K562 (cell line): Measurements from ENCODE around the gene KLHL34. TPM values are rescaled to one million over a fixed set of nuclear protein-coding genes. Genes with fewer than 3 reads are reported as not detected.

ENCODE experiments used
- ATAC-seq: fragments of 200-7000 bp; cut with Tn5 transposase; 3 replicates; pipeline ENCODE4 v1.9.1; 2020; ENCODE audit warnings: moderate library complexity
- BruUV-seq: library from RNA; stranded (reverse); fragments of 400-500 nt; replicated peaks from 2 replicates; lab custom pipeline; 2021; lab: Mats Ljungman, UMichigan
- CTCF ChIA-PET: fragments of 300-600 bp; formaldehyde crosslinking; extraction: SDS; loops from one replicate; lab custom pipeline; 2021; ENCODE audit warnings: low intra/inter-chr PET ratio; lab: Yijun Ruan, JAX
- POLR2A ChIA-PET: fragments of 300-600, 350-650 bp; sonication (Branson Sonifier 250); formaldehyde crosslinking; extraction: SDS; loops from one replicate; lab custom pipeline; 2021; ENCODE audit warnings: antibody characterized with exemption, inconsistent platforms; lab: Yijun Ruan, JAX
- DNase-seq, 4 experiments: peaks; one replicate each; pipeline versions ENCODE4 v3.0.0 to v3.0.0-alpha.2; 2011 to 2018; ENCODE audit warnings: low spot score in 3 of 4, mixed read lengths in 3 of 4; ENCODE audit errors: extremely low read depth in 1 of 4
- FAIRE-seq: peaks from 2 replicates; lab custom pipeline; 2011; peaks lifted over from hg19 to GRCh38; lab: Jason Lieb, UNC
- H2AFZ ChIP-seq: 2 replicates; pipeline ENCODE4 v1.6.0; 2011; ENCODE audit warnings: low read depth, low read length, control low read depth, inconsistent platforms
- H3K27ac ChIP-seq: fragments of 200-600 bp; 3 replicates; pipeline ENCODE4 v1.8.0; 2011; ENCODE audit warnings: low read depth, mild to moderate bottlenecking, control low read depth, inconsistent platforms, low read length, moderate library complexity, mixed read lengths; ENCODE audit errors: extremely low read depth
- H3K27me3 ChIP-seq, 2 experiments: fragments of 300-600 bp in 1 of 2; 2 replicates in 1 of 2; 3 replicates in 1 of 2; pipeline versions ENCODE4 v1.6.0 to v1.8.0; 2011; ENCODE audit warnings: inconsistent platforms in 2 of 2, low read length in 2 of 2, mild to moderate bottlenecking in 1 of 2, mixed read lengths in 1 of 2, moderate library complexity in 1 of 2; ENCODE audit not compliant: control insufficient read depth in 2 of 2, insufficient read depth in 2 of 2
- H3K36me3 ChIP-seq: fragments of 300-600 bp; 3 replicates; pipeline ENCODE4 v1.8.0; 2011; ENCODE audit warnings: mild to moderate bottlenecking, low read length, inconsistent platforms; ENCODE audit not compliant: control insufficient read depth, insufficient read depth
- H3K4me1 ChIP-seq, 2 experiments: fragments of 200-600 bp in 1 of 2; replicated peaks in 1 of 2; 2 replicates in 1 of 2; 3 replicates in 1 of 2; pipeline versions ENCODE4 v1.5.1 to v1.8.0; 2011; ENCODE audit warnings: inconsistent platforms in 2 of 2, low read length in 2 of 2, mild to moderate bottlenecking in 1 of 2, mixed read lengths in 1 of 2, moderate library complexity in 1 of 2; ENCODE audit not compliant: control insufficient read depth in 2 of 2, insufficient read depth in 2 of 2
- H3K4me2 ChIP-seq: 2 replicates; pipeline ENCODE4 v1.6.1; 2011; ENCODE audit warnings: low read length, control low read depth, inconsistent platforms, mixed read lengths; ENCODE audit not compliant: insufficient read depth
- H3K4me3 ChIP-seq: fragments of 200-600 bp; sonication (generic), shearing (Covaris generic); 2 replicates; pipeline ENCODE4 v1.5.1; 2016; ENCODE audit warnings: control low read depth, inconsistent platforms
- H3K79me2 ChIP-seq: fragments of 200-600 bp; 3 replicates; pipeline ENCODE4 v1.8.0; 2011; ENCODE audit warnings: low read length, inconsistent platforms; ENCODE audit not compliant: control insufficient read depth, insufficient read depth
- H3K9ac ChIP-seq, 2 experiments: 2 replicates each; pipeline versions ENCODE4 v1.6.0 to v1.6.1; 2011; ENCODE audit warnings: low read depth in 2 of 2, low read length in 2 of 2, control low read depth in 1 of 2, inconsistent platforms in 1 of 2, mild to moderate bottlenecking in 1 of 2, mixed read lengths in 1 of 2; ENCODE audit not compliant: insufficient read depth in 1 of 2
- H3K9me1 ChIP-seq: one replicate; pipeline ENCODE4 v1.6.0; 2011; ENCODE audit warnings: inconsistent platforms, mild to moderate bottlenecking, low read length, moderate library complexity; ENCODE audit not compliant: control insufficient read depth, insufficient read depth
- H3K9me3 ChIP-seq: replicated peaks from 2 replicates; pipeline ENCODE4 v1.5.1; 2011; ENCODE audit warnings: low read depth, low read length, inconsistent platforms; ENCODE audit not compliant: control insufficient read depth, insufficient read depth
- H4K20me1 ChIP-seq: replicated peaks from 2 replicates; pipeline ENCODE4 v1.6.1; 2011; ENCODE audit warnings: low read length, inconsistent platforms, mixed read lengths; ENCODE audit not compliant: control insufficient read depth, insufficient read depth
- GTF3C2 ChIP-seq: IDR thresholded peaks from 3 replicates; pipeline ENCODE4 v1.6.1; 2011; ENCODE audit warnings: borderline replicate concordance, mild to moderate bottlenecking, moderate library complexity; ENCODE audit not compliant: insufficient read length; ENCODE audit errors: extremely low read depth
- HDAC3 ChIP-seq: fragments of 450-650 bp; IDR thresholded peaks from 2 replicates; pipeline ENCODE4 v1.6.1; 2018; ENCODE audit warnings: borderline replicate concordance, mild to moderate bottlenecking, moderate library complexity; ENCODE audit not compliant: partially characterized antibody
- HINFP ChIP-seq: fragments of 450-650 bp; conservative IDR thresholded peaks from 2 replicates; pipeline ENCODE4 v1.6.1; 2016; ENCODE audit warnings: missing genetic modification characterization, low read depth, mild to moderate bottlenecking, control low read depth, missing compliant biosample characterization
- MCM2 ChIP-seq: fragments of 450-650 bp; IDR thresholded peaks from 2 replicates; pipeline ENCODE4 v1.6.1; 2017; ENCODE audit warnings: low read depth, mild to moderate bottlenecking
- TBL1XR1 ChIP-seq, 2 experiments: IDR thresholded peaks; 2 replicates each; pipeline ENCODE4 v1.6.1; 2012; ENCODE audit warnings: improper control_type of control experiment in 2 of 2, low read length in 2 of 2, mild to moderate bottlenecking in 1 of 2
- TEAD1 ChIP-seq, 2 experiments: fragments of 450-650 bp in 1 of 2; sonication (generic) in 1 of 2; formaldehyde crosslinking; IDR thresholded peaks; 2 replicates each; pipeline versions ENCODE4 v1.4.0 to v1.8.0; 2020 to 2022; ENCODE audit warnings: mild to moderate bottlenecking in 2 of 2, missing genetic modification reagents in 1 of 2
- ZFPM2 ChIP-seq: fragments of 250-450 bp; sonication (Bioruptor Pico); IDR thresholded peaks from 2 replicates; pipeline ENCODE4 v1.5.1; 2022; ENCODE audit warnings: mild to moderate bottlenecking
- ZNF133 ChIP-seq: fragments of 250-450 bp; sonication (Bioruptor Pico); IDR thresholded peaks from 2 replicates; pipeline ENCODE4 v1.4.0; 2020; ENCODE audit warnings: mild to moderate bottlenecking
- ZNF583 ChIP-seq: fragments of 250-450 bp; sonication (Bioruptor Pico); IDR thresholded peaks from 2 replicates; pipeline ENCODE4 v1.4.0; 2020
- WGBS: fragments of 100-300 bp; shearing (Covaris generic); methylation state at CpG from one replicate; pipeline ENCODE4 v1.1.6; 2016; ENCODE audit warnings: low coverage, mixed read lengths; ENCODE audit not compliant: insufficient coverage; ENCODE audit errors: missing lambda C conversion rate; 5-methylcytosine and 5-hydroxymethylcytosine counted together
- in situ Hi-C: fragments of 300-500 bp; cut with MboI; formaldehyde crosslinking; loops from 4 replicates; pipeline ENCODE4 v1.15.0; 2018; ENCODE audit warnings: inconsistent platforms, mixed read lengths
- intact Hi-C: fragments of 100-400 bp; cut with micrococcal nuclease; formaldehyde crosslinking; loops from 2 replicates; pipeline ENCODE4 v1.14.2; 2022
- polyA plus RNA-seq, 8 experiments: library from polyadenylated mRNA; depleted of rRNA in 4 of 8; stranded (reverse) in 5 of 8; unstranded in 3 of 8; fragments of >200 nt; fragmentation: Nextera tagmentation in 2 of 8; fragmentation: Illumina TruSeq in 1 of 8; extraction: Ambion mirVana in 2 of 8; extraction: Trizol in 1 of 8; gene quantifications; 2 replicates each; pipeline versions ENCODE4 v1.2.1 to v1.2.3, GENCODE V29; 2011 to 2014; ENCODE audit warnings: inconsistent platforms in 1 of 8, missing spikeins in 1 of 8
- total RNA-seq, 7 experiments: library from RNA; depleted of rRNA in 6 of 7; stranded (reverse); fragments of >200 nt in 6 of 7; fragmentation: Illumina TruSeq in 2 of 7; extraction: Trizol in 2 of 7; gene quantifications; 2 replicates each; pipeline versions ENCODE4 v1.2.1 to v1.2.3, GENCODE V29; 2011 to 2021; ENCODE audit warnings: low replicate concordance in 1 of 7

The KLHL34 gene
- total and polyA plus RNA-seq, 9 of the 15 experiments (the other 6 are each of a cell fraction or from before 2014, with no cell fraction given), result not detected

GRCh38 chrX:21660156-21660555 is 2.0 kb upstream of the KLHL34 start (continued):
- TF ChIP-seq GTF3C2 (no peak), ZNF133 (no peak), ZFPM2 (CRISPR knock-in tag) (no peak), HDAC3 (no peak)

DNA sequence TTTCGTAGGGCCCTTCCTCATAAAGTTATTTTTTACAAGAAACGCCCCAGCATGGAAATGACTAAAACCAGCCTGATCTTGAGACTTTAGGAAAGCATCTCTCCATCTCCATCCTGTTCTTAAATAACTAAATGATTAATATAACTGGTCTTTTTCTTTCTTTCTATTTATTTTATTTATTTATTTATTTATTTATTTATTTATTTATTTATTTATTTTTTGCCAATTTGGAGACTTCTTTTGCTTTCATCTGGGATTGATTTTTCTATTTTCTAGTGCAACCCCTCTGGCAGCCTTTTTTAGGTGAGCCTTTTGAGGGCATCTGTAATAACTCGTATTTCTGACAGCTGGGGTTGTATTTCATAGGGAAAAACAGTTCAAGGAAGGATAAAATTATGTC is 1.2 kb upstream of the KLHL34 start:
- CTCF ChIA-PET, result no interaction called here
- H3K36me3 ChIP-seq, result no peaks in the 10 kb centered on the region
- in situ Hi-C loops, result no loop called here
- H3K4me1 ChIP-seq, result no peaks in the 10 kb centered on the region; a peak in 1 of 5 replicates
- ATAC-seq, result no peak
- H2AFZ ChIP-seq, result no peak overlapping the region
- WGBS, result 0% methylated on average over 3 of the region's 3 CpGs
- no peaks in the 10 kb centered on the region for H3K9me1 ChIP-seq
- DNase-seq, result no peak
- BruUV-seq, result no TSS peak
- no peak overlapping the region for H3K4me3 ChIP-seq
- H3K27me3 ChIP-seq, result no peaks in the 10 kb centered on the region
- H3K27ac ChIP-seq, result no peak overlapping the region
- intact Hi-C loops, result no loop called here
- POLR2A ChIA-PET, result no interaction called here
- no peak overlapping the region for H3K4me2 ChIP-seq
- no peaks in the 10 kb centered on the region for H4K20me1 ChIP-seq
- H3K9me3 ChIP-seq, result no peaks in the 10 kb centered on the region
- H3K9ac ChIP-seq, result no peak overlapping the region
- FAIRE-seq, result no peak
- no peaks in the 10 kb centered on the region for H3K79me2 ChIP-seq
- TF ChIP-seq MCM2 (no peak), ZNF583 (CRISPR knock-in tag) (no peak), HINFP (tag) (no peak), TBL1XR1 (IDR thresholded peaks at IDR 0.05; ENCODE audit: low read length in 2 of 2) (no peak), TEAD1 (CRISPR knock-in tag; IDR thresholded peaks at IDR 0.05) (no peak)
